GM12892 (cell line): ENCODE data around the gene HTT.

Experiments
- POLR2A ChIP-seq: IDR thresholded peaks from 2 replicates; pipeline ENCODE4 v1.6.1; 2011; ENCODE audit warnings: low read depth, low read length, control low read depth
- POLR2AphosphoS5 ChIP-seq: IDR thresholded peaks from 2 replicates; pipeline ENCODE4 v1.6.1; 2011; ENCODE audit warnings: low read depth, low read length, control low read depth

DNA sequence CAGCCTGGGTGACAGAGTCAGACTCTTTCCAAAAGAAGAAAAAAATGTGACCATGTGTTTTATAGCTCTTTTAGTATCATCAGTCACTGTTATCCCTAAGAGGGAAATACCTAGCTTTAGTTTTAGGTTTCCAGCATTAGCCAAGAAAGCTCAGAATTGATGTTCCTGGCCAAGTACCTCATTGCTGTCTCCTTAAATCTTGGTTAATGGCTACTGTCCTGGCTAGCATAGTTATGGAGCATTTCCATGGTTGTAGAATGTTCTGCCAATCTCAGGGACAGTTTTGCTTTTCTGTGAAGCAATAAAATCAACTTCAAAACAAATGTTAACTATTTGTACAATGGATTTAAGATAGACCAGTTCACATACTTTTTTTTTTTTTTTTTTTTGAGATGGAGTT, 74.4 kb downstream of the HTT start:
- no peak for TF ChIP-seq POLR2A
- no peak for TF ChIP-seq POLR2AphosphoS5
